Neural progenitor cell (in vitro differentiated cells): ENCODE measurements around the gene WFS1.

Experiments
- CTCF ChIP-seq: fragments of 200-600 bp; sonication (generic); IDR thresholded peaks from 2 replicates; pipeline ENCODE4 v1.5.1; 2017; ENCODE audit warnings: antibody characterized with exemption, mild to moderate bottlenecking
- EZH2phosphoT487 ChIP-seq: fragments of 200-600 bp; sonication (generic); IDR thresholded peaks from 2 replicates; pipeline ENCODE4 v1.6.1; 2017; ENCODE audit warnings: antibody characterized with exemption

- TF ChIP-seq CTCF (no peak), EZH2phosphoT487 (no peak)
These were observed 23.4 kb upstream of the WFS1 start for GRCh38 chr4:6246170-6246634.
